Measurements from ENCODE around the gene SLC35A4.

DNA sequence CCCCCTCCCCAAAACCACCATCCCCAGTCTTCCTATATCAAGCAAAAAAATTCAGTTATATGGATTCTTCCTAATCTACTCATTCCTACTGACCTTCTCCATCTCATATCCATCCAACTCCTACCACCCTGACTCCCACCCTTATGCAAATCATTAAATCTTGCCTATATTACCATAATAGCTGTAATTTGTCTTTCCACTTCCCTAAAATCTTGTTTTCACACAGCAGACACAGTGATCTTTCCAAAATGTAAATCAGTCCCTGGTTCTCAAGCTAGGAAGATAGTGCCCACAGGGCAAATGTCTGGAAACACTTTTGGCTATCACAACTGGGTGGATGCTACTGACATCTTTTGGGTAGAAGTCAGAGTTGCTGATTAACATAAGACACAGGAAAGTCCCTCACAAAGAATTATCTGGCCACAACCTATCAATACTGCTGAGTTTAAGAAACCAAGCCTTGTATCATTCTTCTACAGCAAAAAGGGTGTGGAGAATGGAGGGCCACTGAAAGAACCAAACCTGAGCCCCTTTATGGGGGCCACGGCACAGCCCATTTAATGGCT is 8.8 kb upstream of the SLC35A4 start:
- TF ChIP-seq, protein P1, sequence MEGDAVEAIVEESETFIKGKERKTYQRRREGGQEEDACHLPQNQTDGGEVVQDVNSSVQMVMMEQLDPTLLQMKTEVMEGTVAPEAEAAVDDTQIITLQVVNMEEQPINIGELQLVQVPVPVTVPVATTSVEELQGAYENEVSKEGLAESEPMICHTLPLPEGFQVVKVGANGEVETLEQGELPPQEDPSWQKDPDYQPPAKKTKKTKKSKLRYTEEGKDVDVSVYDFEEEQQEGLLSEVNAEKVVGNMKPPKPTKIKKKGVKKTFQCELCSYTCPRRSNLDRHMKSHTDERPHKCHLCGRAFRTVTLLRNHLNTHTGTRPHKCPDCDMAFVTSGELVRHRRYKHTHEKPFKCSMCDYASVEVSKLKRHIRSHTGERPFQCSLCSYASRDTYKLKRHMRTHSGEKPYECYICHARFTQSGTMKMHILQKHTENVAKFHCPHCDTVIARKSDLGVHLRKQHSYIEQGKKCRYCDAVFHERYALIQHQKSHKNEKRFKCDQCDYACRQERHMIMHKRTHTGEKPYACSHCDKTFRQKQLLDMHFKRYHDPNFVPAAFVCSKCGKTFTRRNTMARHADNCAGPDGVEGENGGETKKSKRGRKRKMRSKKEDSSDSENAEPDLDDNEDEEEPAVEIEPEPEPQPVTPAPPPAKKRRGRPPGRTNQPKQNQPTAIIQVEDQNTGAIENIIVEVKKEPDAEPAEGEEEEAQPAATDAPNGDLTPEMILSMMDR (IDR thresholded peaks at IDR 0.05), result no peak
- no peak for TF ChIP-seq EZH2 (IDR thresholded peaks at IDR 0.05; ENCODE audit: borderline replicate concordance, insufficient read depth, low read depth, low read length, poor library complexity, severe bottlenecking)

Measured in B cell (primary cell).